ENCODE results near the gene RGS8.

- TF ChIP-seq CTCF (IDR thresholded peaks at IDR 0.05), result no peak
- no peak for TF ChIP-seq EP300 (IDR thresholded peaks at IDR 0.05)
- no peak for TF ChIP-seq POLR2A (IDR thresholded peaks at IDR 0.05)
- TF ChIP-seq POLR2AphosphoS5 (IDR thresholded peaks at IDR 0.05), result peak; percentile 8
Observed at GRCh38 chr1:182699393-182700350, 15.3 kb upstream of the RGS8 start.

Data from gastroesophageal sphincter (tissue), 3 donors.